ENCODE data around the gene WNK1. TPM values are rescaled to one million over a fixed set of nuclear protein-coding genes. Genes with fewer than 3 reads are reported as not detected.

The WNK1 gene
- 110 and 117 TPM in 2 replicates for total RNA-seq (2021)
- long read RNA-seq, partial matches to known transcripts, result 19 of 37 reads
- long read RNA-seq, other reads (novel, unspliced or antisense), result 18 of 37 reads

DNA sequence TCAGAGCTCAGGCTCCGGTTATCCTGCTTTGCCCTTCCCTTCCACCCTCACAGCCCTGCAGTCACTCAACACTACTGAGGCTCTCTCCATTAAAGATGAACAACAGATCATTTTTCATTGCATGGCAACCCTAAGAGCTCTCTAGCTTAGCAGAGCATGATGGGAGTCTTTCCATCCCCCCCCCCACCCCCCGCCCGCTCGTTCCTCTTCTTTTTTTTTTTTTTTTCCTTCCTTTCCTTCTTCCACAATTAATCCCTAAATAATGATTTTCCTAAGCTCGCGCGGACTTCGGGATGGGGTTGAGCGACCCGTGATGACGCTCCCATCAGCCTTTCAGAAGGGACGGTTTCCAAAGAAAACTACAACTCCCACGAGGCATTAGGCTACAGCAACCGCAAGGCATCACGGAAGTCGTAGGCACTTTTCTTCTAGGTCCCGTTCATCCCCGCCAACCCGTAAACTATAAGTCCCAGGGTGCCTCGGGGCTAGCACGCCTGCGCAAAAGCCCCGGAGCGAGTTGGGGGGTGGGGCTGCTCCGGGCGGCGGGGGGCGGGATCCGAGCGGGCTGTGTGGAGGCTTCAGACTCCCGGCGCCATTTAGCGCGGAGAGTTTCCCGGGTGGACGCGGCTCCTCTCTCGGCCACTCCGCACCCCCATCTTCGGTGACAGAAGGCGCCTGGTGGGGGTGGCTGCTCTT lies at the start of gene WNK1:
WNK1 (plus strand) TSS at position 581 of the 696 bp plus-strand sequence. CDS start 987 bp downstream, outside the sequence.
- no peak within 1 kb of the TSS for H2AK5ac ChIP-seq (ENCODE audit: insufficient read length, low read length)
- peak within 1 kb of the TSS; percentile 56 for H3K56ac ChIP-seq (ENCODE audit: insufficient read length, low read depth, low read length)
- peak within 1 kb of the TSS; percentile 32 for H2BK5ac ChIP-seq (ENCODE audit: insufficient read length, low read length)
- no peaks in the 10 kb centered on the region for H4K20me1 ChIP-seq (ENCODE audit: control insufficient read depth, insufficient read depth, insufficient read length)
- H3K4me1 ChIP-seq (ENCODE audit: insufficient read depth, low read length), result no peaks in the 10 kb centered on the region
- H4K5ac ChIP-seq (ENCODE audit: insufficient read length, low read depth, low read length), result peak within 1 kb of the TSS; percentile 81
- peak within 1 kb of the TSS; percentile 87 for H3K27ac ChIP-seq (ENCODE audit: insufficient read length, low read depth, low read length)
- whole genome bisulfite sequencing (ENCODE audit: extremely low coverage, insufficient read length, low lambda C conversion rate), result no CpG with 5 or more reads among the region's 41 CpGs
- DNase-seq, result peak; percentile 99
- peaks cover 27 to 37% of the 10 kb centered on the region in 2 experiments for H3K4me1 Mint-ChIP-seq
- H3K18ac ChIP-seq (ENCODE audit: insufficient read length, low read depth, low read length), result peak within 1 kb of the TSS; percentile 71
- peaks cover 4% of the 10 kb centered on the region for H3K79me1 ChIP-seq (ENCODE audit: insufficient read depth, low read depth, low read length, poor library complexity, severe bottlenecking)
- peak within 1 kb of the TSS; percentile 86 for H3K14ac ChIP-seq (ENCODE audit: insufficient read depth, low read length)
- H3K23ac ChIP-seq (ENCODE audit: insufficient read length, low read depth, low read length), result no peak within 1 kb of the TSS
- H3K27me3 ChIP-seq (ENCODE audit: insufficient read depth, low read length), result no peaks in the 10 kb centered on the region
- TF ChIP-seq, protein P1, sequence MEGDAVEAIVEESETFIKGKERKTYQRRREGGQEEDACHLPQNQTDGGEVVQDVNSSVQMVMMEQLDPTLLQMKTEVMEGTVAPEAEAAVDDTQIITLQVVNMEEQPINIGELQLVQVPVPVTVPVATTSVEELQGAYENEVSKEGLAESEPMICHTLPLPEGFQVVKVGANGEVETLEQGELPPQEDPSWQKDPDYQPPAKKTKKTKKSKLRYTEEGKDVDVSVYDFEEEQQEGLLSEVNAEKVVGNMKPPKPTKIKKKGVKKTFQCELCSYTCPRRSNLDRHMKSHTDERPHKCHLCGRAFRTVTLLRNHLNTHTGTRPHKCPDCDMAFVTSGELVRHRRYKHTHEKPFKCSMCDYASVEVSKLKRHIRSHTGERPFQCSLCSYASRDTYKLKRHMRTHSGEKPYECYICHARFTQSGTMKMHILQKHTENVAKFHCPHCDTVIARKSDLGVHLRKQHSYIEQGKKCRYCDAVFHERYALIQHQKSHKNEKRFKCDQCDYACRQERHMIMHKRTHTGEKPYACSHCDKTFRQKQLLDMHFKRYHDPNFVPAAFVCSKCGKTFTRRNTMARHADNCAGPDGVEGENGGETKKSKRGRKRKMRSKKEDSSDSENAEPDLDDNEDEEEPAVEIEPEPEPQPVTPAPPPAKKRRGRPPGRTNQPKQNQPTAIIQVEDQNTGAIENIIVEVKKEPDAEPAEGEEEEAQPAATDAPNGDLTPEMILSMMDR (conservative IDR thresholded peaks at IDR 0.05), result no peak
- H4K8ac ChIP-seq (replicated peaks; ENCODE audit: insufficient read length, low read depth, low read length), result no peak within 1 kb of the TSS
- no peak within 1 kb of the TSS for H2BK20ac ChIP-seq (ENCODE audit: low read depth, low read length, poor library complexity, severe bottlenecking)
- H2BK12ac ChIP-seq (ENCODE audit: insufficient read length, low read depth, low read length), result peak within 1 kb of the TSS; percentile 98
- H4K91ac ChIP-seq (ENCODE audit: insufficient read length, low read depth, low read length), result no peak within 1 kb of the TSS
- H3K23me2 ChIP-seq (ENCODE audit: insufficient read length, low read depth, low read length, poor library complexity, severe bottlenecking), result peaks cover 21% of the 10 kb centered on the region
- H3K9ac ChIP-seq (ENCODE audit: extremely low read depth, insufficient read length, low read length), result peak within 1 kb of the TSS; percentile 81
- peaks cover 17% of the 10 kb centered on the region; the same call in 1 of the 2 replicates for H3K79me2 ChIP-seq (ENCODE audit: insufficient read depth, low read length)
- no peak within 1 kb of the TSS for H3T11ph ChIP-seq (ENCODE audit: low read length)
- H2AFZ ChIP-seq (ENCODE audit: low read length), result no peak within 1 kb of the TSS
- peak within 1 kb of the TSS; percentile 97 for H3K4me2 ChIP-seq (ENCODE audit: insufficient read depth, insufficient read length, low read length)
- H3K36me3 Mint-ChIP-seq (ENCODE audit: insufficient read depth in 1 of 3, low read depth in 3 of 3), result peaks cover 0 to 5% (median 0%) of the 10 kb centered on the region in 3 experiments; a peak in 3 of 7 replicates
- H3K4ac ChIP-seq (ENCODE audit: low read depth, low read length), result no peak within 1 kb of the TSS; the same call in 1 of the 2 replicates
- no peaks in the 10 kb centered on the region for H3K9me3 ChIP-seq (ENCODE audit: control insufficient read depth, low read depth, low read length)
- H3K9me3 Mint-ChIP-seq, result no peaks in the 10 kb centered on the region
- peak within 1 kb of the TSS in 2 of 3 experiments; percentile 70 to 92; a peak in 2 of 7 replicates for H3K27ac Mint-ChIP-seq
- H3K27me3 Mint-ChIP-seq (ENCODE audit: low read depth), result no peaks in the 10 kb centered on the region; the same call in 1 of the 2 replicates
- peak within 1 kb of the TSS; percentile 79 for H2BK120ac ChIP-seq (ENCODE audit: low read depth, low read length, poor library complexity, severe bottlenecking)
- H2BK15ac ChIP-seq (ENCODE audit: low read depth, low read length), result no peak within 1 kb of the TSS
- H3K4me3 Mint-ChIP-seq, result peak within 1 kb of the TSS in 1 of 2 experiments; percentile 94; a peak in 3 of 5 replicates

All from H9 (cell line).